Measurements from ENCODE around the gene ZFP82.

GRCh38 chr19:36441339-36441738 is 22.9 kb upstream of the ZFP82 start:
- TF ChIP-seq CTCF (IDR thresholded peaks at IDR 0.05): no peak
- TF ChIP-seq POLR2A (IDR thresholded peaks at IDR 0.05): no peak
